HG02763 (cell line): ENCODE measurements around the gene MIER3.

Source experiments
- ATAC-seq: cut with Tn5 transposase; IDR thresholded peaks from one replicate; pipeline ENCODE4 v1.9.1; 2021; ENCODE audit warnings: mild to moderate bottlenecking, moderate library complexity; ENCODE audit not compliant: unreplicated experiment

The MIER3 gene

DNA sequence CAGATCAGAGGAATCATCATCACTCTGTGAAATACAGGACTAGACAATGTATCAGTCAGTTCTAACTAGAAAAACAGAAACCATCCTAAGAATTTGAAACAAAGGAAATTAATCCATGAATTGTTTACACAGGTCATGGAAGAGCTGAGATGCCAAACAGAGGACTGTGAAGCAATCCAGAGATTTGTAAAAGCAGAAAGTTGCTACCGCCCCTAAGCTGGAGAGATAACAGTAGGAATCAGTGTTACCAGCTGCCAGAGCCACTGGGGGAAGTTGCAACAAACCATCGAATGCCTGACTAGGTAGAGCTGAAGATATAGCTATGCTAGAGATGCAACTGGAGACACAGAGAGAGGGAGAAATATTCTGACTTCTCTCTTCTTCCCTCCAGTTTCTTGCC is 10.4 kb upstream of the MIER3 start:
- ATAC-seq: no peak

DNA sequence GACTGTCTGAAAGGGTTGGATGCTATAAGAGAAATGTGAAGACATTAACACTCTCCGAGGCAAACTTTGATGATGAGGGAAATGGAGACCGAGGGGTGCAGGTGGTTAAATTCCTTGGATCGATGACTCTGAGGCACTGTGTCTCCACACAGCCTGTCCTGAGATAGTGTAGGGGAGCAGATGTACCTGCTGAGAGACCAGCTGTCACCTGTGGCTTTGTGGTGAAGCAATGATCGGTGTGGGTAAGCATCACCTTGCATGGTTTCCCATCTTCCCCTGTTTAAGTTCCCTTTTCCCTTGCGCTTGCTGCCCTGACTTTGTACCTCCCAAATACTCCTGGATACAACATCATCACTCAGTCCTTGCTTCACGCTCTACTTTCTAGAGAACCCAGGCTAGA is 9.8 kb upstream of the MIER3 start:
- ATAC-seq: no peak

DNA sequence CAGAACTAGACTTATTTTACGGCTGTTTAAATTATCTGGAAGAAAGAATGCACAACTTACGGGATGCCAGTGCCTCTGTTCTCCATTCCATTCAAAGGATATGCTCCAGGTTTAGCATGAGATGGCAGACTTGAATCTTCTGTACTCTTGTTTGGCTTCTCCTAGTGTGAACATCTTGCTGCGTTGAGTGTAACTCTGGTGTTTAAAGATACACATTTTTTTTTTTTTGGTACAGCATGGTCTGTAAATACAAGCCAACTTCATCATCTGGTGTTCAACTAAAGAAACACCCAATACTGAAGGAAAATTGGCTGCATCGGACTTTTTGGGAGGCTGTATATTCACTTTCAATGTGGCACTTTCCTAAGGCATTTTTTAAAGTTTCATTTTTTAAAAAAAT is 7.4 kb upstream of the MIER3 start:
- ATAC-seq: no peak

DNA sequence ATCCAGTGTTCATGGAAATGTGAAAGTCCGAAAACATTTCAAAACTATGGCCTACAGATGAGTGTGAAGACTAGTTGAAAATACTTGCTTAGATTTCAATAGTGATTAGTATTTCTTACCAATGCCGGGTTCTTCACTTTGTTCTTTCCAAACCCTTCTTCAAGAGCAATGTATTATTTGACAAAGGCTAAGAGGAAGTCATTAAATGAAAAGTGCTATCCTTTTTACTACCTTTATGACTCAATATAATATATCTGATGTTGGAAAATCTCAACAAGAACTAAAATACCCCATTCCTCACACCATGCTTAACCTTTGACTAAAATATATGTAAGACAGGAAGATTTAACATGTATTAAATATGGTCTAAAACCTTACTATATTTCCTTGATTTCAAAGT is 6.7 kb upstream of the MIER3 start:
- ATAC-seq: no peak

DNA sequence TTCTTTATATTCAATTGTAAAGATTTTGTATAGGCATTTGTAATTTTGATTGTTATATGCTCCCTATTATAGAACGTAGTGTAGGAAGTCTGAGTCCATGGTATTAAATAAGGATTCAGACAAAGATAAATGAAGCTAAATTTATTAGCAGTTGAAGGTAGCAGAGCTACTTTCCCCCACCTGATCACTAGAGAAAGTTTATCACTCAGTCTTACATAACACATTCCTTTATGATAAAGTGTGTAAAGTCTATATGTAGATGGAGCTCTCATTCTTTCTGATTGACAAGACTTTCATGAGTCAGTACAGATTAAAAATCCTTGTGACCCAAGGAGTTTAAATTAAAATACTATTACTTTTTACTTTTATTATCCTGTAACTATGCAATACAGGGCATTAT is 2.3 kb upstream of the MIER3 start:
- no peak for ATAC-seq

DNA sequence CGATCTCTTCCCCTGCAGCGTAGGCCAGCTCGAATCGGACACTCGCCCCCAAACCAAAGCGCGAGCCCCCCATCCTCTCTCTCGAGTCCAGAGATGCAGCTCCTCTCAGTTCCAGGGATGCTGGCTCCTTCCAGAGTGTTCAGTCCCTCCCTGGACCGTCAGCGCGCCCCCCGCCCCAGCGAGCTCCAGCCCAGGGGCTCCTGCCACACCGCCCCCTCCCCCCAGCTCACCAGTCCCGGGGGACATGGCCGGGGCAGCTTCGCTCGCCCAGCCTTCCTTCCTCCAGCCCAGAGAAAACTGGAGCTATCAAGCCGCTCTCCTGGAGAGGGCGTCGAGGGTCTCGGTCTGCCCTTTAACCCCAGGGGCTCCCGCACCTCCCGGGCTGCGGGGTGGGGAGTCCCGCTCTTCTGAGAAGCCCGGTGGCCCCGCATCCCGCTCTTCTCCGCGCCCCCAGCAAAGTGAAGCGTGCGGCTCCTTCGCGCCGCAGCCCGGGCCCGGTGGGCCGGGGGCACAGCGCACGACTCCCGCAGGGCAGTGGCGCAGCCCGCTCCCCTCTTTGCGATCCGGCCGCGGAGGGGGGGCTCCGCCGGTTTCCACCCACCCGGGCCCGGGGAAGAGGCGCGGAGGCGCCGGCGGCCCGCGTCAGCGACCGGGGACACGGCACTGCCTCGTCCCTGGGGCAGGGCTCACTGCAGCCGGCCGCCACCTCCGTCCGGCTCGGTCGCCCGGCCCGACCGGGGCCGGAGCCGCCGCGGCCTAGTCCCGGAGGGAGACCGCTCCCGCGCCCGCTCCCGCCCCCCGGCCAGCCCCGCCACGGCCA is 587 bp downstream of the MIER3 start:
- ATAC-seq: peak; percentile 39

DNA sequence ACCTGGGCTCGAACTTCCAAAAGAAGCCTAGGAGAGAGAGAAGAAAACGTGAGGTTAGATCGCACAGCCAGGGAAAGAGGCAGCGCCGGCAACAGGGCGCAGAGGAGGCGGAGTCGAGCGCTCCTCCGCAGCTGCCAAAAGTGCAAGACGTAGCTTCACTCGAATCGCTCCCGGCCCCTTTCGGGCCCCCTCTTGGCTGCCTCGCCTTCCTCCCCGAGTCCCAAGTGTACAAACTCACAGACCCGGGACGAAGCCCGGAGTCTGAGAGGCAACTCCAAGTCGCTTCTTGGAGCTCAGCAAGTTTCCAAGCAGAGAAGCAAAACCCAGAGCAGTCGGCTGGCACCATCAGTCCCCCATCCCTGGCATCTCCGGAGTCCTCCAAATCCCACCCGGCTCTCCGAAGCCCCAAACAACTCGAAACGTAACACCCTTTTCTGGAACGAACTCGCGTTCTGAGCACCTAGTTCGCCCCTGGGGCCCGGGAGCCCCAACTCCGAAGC is 1.2 kb downstream of the MIER3 start:
- no peak for ATAC-seq

DNA sequence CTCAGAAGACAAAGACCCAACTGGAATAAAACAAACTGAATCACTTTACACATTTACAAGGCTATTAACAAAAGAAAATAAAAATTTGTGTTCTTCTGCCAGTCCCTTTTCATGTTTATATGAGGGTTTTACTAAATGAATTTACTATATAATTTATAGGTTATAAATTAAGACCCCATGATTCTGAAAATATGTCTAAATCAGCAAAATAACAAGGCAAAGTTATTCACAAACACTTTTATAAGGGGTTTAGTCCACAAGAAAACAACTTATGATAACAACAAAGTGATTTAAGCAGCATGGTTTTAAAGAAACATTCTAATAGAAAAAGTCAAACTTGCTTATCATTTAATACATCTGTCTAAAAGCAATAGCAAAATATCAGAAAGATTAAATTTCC is 4.9 kb downstream of the MIER3 start:
- no peak for ATAC-seq

DNA sequence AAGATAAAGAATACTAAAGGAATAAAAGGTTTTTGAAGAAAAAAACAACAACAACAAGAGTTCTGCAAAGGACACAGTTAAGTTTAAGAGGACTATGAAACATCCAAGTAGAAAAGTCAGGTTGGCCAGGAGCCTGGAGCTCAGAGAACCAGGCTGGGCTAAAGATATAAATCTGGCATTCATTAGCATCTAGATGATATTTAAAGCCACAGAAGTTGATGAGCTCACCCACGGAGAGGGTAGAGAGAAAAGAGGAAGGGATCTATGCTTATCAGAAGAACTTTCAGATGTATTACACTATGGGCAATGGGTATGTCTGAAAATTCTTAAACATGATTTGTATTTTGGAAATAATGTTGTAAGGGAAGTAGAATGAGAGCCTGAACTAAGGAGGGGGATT is 9.9 kb downstream of the MIER3 start:
- no peak for ATAC-seq

DNA sequence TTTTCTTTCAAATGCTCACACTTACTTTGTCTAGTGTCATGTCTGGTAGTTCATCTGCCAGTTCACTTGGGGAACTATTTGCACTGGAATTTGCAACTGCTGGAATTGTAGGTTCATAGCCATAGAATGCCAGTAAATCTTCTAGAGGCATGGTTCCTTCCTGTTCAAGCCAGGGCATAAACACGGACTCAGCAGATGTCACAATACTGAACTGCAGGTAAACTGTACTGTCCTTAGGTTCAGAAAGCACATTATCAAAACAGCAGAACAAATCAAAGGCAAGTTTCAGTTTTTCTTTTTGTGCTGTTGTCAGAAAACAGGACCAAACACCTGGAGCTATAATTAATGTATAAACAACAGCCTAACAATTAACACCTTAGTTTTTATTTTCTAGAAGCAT is 13.1 kb downstream of the MIER3 start:
- no peak for ATAC-seq

DNA sequence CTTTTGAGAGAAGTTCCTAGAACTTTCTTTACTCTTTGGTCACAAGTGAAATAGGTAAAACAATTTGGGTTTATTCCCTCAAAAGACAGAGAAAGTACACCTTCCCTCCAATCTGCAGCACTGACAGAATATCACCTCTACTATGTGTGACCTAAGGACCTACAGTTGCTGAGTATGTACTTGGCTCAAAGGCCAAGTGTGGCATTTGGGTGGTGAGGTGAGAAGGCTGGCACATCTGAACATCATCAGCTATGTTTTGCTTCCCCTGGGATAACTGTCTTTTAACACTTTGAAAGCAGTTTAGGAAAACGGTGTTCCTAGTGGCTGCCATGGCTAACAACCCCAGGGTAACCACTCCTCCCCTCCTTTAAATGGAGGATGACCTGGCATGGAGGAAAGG is 17.6 kb downstream of the MIER3 start:
- no peak for ATAC-seq

DNA sequence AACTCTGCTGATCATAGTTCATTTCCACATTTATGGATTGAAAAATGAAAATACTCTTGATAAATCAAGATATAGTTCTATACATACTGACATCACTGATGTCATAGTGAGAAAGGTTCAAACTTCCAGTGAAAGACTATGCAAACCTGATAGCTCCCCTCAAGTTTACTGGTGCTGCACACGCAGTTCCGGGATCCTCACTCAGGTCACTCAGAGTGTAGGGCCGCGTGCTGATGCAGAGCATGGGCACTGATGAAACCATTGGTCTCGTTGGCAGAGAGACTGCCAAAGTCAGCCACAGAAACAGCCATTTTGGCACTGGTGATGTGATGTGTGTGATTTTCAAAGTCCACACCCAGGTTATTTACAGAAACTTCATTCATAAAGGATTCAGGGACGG is 29.0 kb downstream of the MIER3 start:
- no peak for ATAC-seq

DNA sequence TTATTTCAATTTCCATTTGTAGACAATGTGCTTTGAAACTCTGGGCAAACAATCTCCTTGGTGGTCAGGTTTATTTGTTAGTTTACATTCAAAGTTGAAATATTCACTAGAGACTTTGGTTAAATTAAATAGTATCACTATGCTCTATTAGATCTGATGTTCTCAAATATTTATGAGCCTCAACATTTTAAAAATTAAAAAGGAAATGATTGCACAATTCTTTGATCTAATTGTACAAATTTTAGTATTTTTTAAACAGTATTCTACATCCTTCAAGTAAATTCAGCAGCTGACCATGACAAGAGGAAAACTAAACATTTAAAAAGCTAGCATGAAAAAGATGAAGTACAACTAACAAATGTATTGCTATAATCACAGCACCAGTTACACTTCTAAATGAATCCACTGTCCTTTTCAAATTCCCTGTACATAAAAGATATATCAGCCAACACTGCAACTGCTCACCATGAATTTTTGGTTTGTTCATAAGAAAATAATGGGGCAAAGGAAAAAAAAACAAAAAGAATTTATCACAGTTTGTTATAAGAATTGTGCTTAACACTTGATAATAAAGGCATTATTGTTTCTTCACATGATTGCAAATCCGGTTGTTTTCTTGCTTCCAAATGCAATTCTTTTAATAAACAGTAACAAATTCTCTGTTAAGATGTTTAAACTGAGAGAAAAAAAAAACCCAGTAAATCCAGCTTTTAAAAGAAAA is 31.8 kb downstream of the MIER3 start:
- ATAC-seq: no peak

DNA sequence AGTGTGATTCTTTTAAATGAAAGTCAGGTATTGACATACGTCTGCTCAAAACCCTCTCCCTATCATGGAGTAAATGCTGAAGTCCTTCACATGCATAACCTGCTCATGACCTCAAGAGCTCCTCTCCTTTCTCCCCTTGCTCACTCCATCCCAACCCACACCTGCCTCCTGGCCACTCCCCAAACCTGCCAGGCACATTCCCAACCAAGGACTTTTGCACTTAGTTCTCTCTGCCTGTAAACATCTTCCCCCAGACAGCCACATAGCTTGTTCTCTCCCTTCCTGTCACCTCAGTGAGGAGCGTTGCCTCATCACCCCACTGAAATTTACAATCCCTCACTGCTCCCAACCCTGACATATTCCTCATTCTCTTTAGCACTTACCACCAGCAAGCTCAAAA is 33.9 kb downstream of the MIER3 start:
- ATAC-seq: no peak

DNA sequence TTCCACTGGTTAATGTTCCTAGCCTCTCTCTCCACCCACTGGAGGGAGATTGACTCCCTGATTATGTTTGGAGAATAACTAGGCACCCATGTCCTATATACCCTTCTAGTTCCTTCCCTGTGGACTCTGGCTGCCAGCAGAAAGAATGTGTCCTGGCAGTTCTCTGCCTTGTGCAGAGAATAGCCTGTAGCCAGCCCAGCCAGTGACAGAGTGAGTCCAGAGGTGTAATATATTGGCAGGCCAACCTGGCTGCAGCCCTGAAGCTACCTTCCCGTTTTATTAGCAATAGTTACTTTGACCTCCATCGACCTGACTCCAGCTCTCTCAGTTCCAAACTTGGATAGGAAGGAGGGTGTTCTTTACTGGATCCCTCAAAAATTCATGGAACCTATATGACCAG is 34.4 kb downstream of the MIER3 start:
- ATAC-seq: no peak

DNA sequence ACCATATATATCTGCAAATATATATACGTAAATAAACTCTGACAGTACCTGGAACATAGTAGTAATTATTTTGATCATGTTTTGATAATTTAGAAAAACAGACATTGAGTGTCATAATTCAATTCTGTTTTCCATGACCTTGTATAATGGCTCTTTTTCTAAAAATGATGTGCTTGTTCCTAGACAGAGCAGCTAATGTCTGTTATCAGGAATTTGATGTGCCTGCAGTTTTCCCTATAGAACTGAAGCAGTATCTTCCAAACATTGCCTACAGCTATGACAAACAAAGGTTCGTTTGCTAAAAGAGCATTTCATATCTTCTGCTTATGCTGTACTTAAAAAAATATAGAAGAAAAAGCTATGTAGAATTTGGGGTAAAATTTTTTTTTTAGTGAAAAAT is 37.2 kb downstream of the MIER3 start:
- ATAC-seq: no peak

DNA sequence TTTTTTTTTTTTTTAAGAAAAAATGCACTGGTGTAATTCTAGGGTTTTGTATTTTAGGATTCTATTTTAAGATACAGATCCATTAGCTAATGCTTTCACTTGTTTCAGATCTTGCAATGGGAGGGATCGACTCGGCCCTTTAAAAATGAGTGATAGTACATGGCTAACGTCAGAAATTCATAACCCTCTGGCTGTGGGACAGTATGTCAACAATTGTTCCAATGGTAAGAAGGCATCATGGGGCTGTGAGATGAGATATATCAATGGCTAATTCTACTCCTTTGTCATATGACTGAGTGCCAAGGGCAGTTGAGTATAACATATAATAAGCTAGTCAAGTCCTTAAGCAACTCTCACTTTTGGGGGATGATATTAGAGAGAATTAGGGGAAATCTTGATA is 38.2 kb downstream of the MIER3 start:
- no peak for ATAC-seq

DNA sequence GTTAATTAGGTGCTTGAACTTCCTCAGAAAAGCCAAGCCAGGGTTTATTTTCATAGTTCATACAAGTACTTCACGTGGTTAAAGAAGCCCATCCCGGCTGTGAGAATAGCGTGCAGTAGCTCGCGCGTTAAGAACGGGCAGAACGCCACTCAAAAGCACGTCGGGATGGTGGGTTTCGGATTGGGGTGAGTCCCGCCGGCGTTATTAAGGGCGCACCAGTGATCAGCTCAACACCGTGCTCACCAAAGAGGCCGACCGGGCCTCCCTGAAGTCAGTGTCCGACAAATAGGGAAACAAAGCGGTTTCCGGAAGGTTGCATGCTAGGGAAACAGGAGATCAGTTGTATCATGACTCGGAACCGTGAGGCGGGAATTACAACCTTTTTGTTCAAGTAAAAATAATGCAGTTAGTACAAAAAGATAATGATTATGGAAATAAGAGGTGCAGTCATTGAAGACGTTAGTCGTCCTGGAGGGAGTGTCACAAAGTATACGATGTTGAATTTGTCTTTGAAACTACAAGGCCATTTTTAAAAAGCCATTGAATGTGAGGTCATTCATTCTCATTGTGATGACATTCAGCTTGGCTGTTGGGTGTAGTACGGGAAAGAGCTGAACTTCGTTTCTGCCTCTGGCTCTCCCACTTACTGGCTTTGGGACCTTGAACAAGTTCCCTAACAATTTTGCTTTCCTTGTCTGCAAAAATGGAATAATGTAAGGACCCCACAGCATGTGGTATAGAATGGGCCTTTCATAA is 41.5 kb downstream of the MIER3 start:
- peak; percentile 13 for ATAC-seq

DNA sequence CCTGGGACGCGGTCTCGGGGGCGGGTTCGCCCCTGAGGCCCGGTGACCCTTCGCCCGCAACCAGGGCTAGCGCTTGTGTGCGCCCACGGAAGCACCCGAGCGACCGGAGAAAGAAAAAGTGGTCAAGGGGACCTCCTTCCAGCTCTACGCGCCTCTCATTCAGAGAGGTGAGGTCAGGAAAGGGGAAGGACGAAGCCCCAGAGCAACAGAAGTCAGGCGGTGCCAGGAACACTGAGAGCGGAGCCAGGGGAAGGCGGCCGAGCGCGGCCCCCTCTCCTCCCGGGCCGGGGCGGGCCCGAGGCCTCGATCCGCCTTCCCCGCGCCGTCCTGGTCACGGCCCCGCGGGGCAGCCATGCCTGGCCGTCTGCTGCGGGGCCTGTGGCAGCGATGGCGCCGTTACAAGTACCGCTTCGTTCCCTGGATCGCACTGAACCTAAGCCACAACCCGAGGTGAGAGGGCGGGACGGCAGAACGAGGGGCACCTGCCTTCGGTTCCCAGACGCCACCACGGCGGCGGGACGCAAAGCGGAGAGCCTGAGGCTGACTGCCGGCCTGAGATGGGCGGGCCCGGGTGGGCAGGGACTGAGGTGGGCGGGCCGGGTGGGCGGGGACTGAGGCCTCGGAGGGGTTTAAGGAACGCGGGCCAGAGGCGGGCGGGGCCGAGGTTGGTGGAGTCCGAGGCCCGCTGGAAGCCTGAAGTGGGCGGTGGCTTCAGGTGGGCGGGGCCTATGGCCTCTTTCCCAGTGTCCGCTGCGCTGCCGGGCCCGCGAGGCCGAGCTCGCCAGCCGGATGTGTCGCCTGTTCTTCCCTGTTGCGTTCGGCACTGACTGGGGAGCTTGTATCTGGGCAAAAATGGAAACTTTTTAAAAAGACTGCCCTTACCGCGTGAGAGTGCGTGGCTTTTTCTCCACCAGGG is 42.4 kb downstream of the MIER3 start, which contains the start of gene SETD9:
TSS of gene SETD9 (plus strand) at position 303 of the 916 bp plus-strand sequence. CDS start at position 353, 50 bp downstream.
- peak; percentile 83 for ATAC-seq

DNA sequence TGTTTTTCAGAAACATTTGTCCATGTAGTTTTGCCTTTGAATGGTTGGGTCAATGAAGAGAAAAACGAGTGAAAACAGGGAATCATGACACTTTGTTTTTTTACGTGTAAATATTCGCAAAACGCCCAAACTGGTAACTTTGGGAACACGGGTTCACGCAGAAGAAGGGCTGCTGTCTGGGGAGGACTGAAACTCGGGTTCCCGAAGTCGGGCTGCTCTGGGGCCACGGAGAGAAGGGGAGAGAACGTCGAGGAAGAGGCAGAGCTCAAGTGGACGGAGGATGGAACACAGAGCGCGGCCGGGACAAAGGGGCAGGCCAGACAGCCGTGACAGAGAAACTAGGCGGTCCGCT is 43.0 kb downstream of the MIER3 start:
- ATAC-seq: peak; percentile 31
